ENCODE data around the gene EFNB2.

The EFNB2 gene

GRCh38 chr13:106487129-106487528 is 48.3 kb downstream of the EFNB2 start:
- no peak for DNase-seq (ENCODE audit: low read depth in 2 of 2, low spot score in 1 of 2)

GRCh38 chr13:106486287-106486686 is 49.2 kb downstream of the EFNB2 start:
- no peak for DNase-seq (ENCODE audit: low read depth in 2 of 2, low spot score in 1 of 2)

- no peak for DNase-seq (ENCODE audit: low read depth in 2 of 2, low spot score in 1 of 2)
These were observed 50.8 kb downstream of the EFNB2 start for GRCh38 chr13:106484537-106485193.

GRCh38 chr13:106484084-106484483 is 51.4 kb downstream of the EFNB2 start:
- DNase-seq (ENCODE audit: low read depth in 2 of 2, low spot score in 1 of 2), result no peak

GRCh38 chr13:106481919-106482318 is 53.5 kb downstream of the EFNB2 start:
- DNase-seq (ENCODE audit: low read depth in 2 of 2, low spot score in 1 of 2), result no peak

- DNase-seq (ENCODE audit: low read depth in 2 of 2, low spot score in 1 of 2), result no peak
These were observed 55.0 kb downstream of the EFNB2 start for GRCh38 chr13:106480351-106480910.

GRCh38 chr13:106479929-106480328 is 55.5 kb downstream of the EFNB2 start:
- no peak for DNase-seq (ENCODE audit: low read depth in 2 of 2, low spot score in 1 of 2)

- DNase-seq (ENCODE audit: low read depth in 2 of 2, low spot score in 1 of 2), result no peak
These were observed 57.3 kb downstream of the EFNB2 start for GRCh38 chr13:106478116-106478515.

GRCh38 chr13:106477303-106477702 is 58.2 kb downstream of the EFNB2 start:
- DNase-seq (ENCODE audit: low read depth in 2 of 2, low spot score in 1 of 2), result no peak

GRCh38 chr13:106475852-106476251 is 59.6 kb downstream of the EFNB2 start:
- no peak for DNase-seq (ENCODE audit: low read depth in 2 of 2, low spot score in 1 of 2)

GRCh38 chr13:106474912-106475311 is 60.5 kb downstream of the EFNB2 start:
- DNase-seq (ENCODE audit: low read depth in 2 of 2, low spot score in 1 of 2), result no peak

- no peak for DNase-seq (ENCODE audit: low read depth in 2 of 2, low spot score in 1 of 2)
These were observed 62.3 kb downstream of the EFNB2 start for GRCh38 chr13:106473154-106473553.

- no peak for DNase-seq (ENCODE audit: low read depth in 2 of 2, low spot score in 1 of 2)
These were observed 62.8 kb downstream of the EFNB2 start for GRCh38 chr13:106472621-106473020.

GRCh38 chr13:106471957-106472543 is 63.4 kb downstream of the EFNB2 start:
- no peak for DNase-seq (ENCODE audit: low read depth in 2 of 2, low spot score in 1 of 2)

- DNase-seq (ENCODE audit: low read depth in 2 of 2, low spot score in 1 of 2), result no peak
These were observed 64.9 kb downstream of the EFNB2 start for GRCh38 chr13:106470576-106470975.

- no peak for DNase-seq (ENCODE audit: low read depth in 2 of 2, low spot score in 1 of 2)
These were observed 66.5 kb downstream of the EFNB2 start for GRCh38 chr13:106468744-106469590.

GRCh38 chr13:106468207-106468606 is 67.3 kb downstream of the EFNB2 start:
- DNase-seq (ENCODE audit: low read depth in 2 of 2, low spot score in 1 of 2), result no peak

- no peak for DNase-seq (ENCODE audit: low read depth in 2 of 2, low spot score in 1 of 2)
These were observed 67.9 kb downstream of the EFNB2 start for GRCh38 chr13:106467427-106468122.

- DNase-seq (ENCODE audit: low read depth in 2 of 2, low spot score in 1 of 2), result no peak
These were observed 68.6 kb downstream of the EFNB2 start for GRCh38 chr13:106466691-106467426.

- no peak for DNase-seq (ENCODE audit: low read depth in 2 of 2, low spot score in 1 of 2)
These were observed 71.4 kb downstream of the EFNB2 start for GRCh38 chr13:106464076-106464475.

GRCh38 chr13:106462710-106463109 is 72.8 kb downstream of the EFNB2 start:
- no peak for DNase-seq (ENCODE audit: low read depth in 2 of 2, low spot score in 1 of 2)
